Measurements from ENCODE around the gene RAPH1.

The RAPH1 gene, protein sequence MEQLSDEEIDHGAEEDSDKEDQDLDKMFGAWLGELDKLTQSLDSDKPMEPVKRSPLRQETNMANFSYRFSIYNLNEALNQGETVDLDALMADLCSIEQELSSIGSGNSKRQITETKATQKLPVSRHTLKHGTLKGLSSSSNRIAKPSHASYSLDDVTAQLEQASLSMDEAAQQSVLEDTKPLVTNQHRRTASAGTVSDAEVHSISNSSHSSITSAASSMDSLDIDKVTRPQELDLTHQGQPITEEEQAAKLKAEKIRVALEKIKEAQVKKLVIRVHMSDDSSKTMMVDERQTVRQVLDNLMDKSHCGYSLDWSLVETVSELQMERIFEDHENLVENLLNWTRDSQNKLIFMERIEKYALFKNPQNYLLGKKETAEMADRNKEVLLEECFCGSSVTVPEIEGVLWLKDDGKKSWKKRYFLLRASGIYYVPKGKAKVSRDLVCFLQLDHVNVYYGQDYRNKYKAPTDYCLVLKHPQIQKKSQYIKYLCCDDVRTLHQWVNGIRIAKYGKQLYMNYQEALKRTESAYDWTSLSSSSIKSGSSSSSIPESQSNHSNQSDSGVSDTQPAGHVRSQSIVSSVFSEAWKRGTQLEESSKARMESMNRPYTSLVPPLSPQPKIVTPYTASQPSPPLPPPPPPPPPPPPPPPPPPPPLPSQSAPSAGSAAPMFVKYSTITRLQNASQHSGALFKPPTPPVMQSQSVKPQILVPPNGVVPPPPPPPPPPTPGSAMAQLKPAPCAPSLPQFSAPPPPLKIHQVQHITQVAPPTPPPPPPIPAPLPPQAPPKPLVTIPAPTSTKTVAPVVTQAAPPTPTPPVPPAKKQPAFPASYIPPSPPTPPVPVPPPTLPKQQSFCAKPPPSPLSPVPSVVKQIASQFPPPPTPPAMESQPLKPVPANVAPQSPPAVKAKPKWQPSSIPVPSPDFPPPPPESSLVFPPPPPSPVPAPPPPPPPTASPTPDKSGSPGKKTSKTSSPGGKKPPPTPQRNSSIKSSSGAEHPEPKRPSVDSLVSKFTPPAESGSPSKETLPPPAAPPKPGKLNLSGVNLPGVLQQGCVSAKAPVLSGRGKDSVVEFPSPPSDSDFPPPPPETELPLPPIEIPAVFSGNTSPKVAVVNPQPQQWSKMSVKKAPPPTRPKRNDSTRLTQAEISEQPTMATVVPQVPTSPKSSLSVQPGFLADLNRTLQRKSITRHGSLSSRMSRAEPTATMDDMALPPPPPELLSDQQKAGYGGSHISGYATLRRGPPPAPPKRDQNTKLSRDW

GRCh38 chr2:203535078-203535783 lies at the start of gene RAPH1:
TSS of gene RAPH1 (minus strand) at chr2:203535301. CDS start at chr2:203495353, 39,948 bp downstream.
- peak; percentile 92 for DNase-seq (ENCODE audit: low spot score)

DNA sequence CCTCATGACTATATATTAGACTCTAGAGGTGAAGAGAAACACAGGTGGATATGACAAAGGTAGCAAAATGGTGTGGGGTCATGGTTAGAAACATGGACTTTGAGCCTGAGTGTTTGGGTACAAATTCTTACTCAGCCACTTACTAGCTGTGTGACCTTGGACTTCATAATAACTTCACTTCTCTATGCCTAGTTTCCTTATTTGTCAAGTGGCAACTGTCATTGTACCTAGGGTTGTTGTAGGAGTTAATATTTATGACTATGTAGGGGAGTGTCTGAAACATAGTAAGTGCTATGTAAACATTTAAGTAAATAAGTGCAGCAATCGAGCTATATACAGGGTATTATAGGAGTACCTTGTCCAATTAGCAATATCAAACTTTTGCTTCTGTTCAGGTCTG lies 49.7 kb upstream of the RAPH1 start:
- DNase-seq (ENCODE audit: low spot score): no peak

- DNase-seq (ENCODE audit: low spot score): no peak
Measured at GRCh38 chr2:203583701-203584100, 48.6 kb upstream of the RAPH1 start.

GRCh38 chr2:203583084-203583695 lies 48.1 kb upstream of the RAPH1 start:
- DNase-seq (ENCODE audit: low spot score): no peak

- no peak for DNase-seq (ENCODE audit: low spot score)
Measured at GRCh38 chr2:203582468-203582867, 47.4 kb upstream of the RAPH1 start.

GRCh38 chr2:203580844-203581243 lies 45.7 kb upstream of the RAPH1 start:
- no peak for DNase-seq (ENCODE audit: low spot score)

- no peak for DNase-seq (ENCODE audit: low spot score)
Measured at GRCh38 chr2:203579730-203580129, 44.6 kb upstream of the RAPH1 start.

GRCh38 chr2:203578759-203579643 lies 43.9 kb upstream of the RAPH1 start:
- no peak for DNase-seq (ENCODE audit: low spot score)

- DNase-seq (ENCODE audit: low spot score): no peak
Measured at GRCh38 chr2:203574824-203575223, 39.7 kb upstream of the RAPH1 start.

GRCh38 chr2:203572316-203572715 lies 37.2 kb upstream of the RAPH1 start:
- no peak for DNase-seq (ENCODE audit: low spot score)

GRCh38 chr2:203569677-203570316 lies 34.7 kb upstream of the RAPH1 start:
- DNase-seq (ENCODE audit: low spot score): no peak

GRCh38 chr2:203567691-203568090 lies 32.6 kb upstream of the RAPH1 start:
- no peak for DNase-seq (ENCODE audit: low spot score)

- DNase-seq (ENCODE audit: low spot score): no peak
Measured at GRCh38 chr2:203566161-203566560, 31.1 kb upstream of the RAPH1 start.

- DNase-seq (ENCODE audit: low spot score): no peak
Measured at GRCh38 chr2:203565076-203565475, 30.0 kb upstream of the RAPH1 start.

DNA sequence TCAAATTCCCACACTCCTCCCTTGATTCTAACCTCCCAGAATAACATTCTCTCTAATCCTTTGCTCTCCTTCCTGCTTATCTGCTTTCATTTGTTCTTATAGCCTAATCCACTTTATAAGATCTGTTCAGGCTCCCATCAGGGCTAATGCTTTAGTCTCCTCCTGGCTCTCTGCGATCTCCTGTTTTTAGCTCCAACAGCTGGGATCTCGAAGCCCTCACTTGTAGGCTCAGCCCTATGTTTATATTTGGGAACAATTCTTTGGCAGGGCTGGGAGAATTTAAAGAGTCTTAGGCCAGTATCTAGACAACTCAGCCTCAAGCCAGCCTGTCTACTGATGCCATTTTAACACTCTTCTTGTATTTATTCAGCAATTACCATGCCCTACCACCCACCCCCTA lies 27.2 kb upstream of the RAPH1 start:
- DNase-seq (ENCODE audit: low spot score): no peak

GRCh38 chr2:203559641-203560040 lies 24.5 kb upstream of the RAPH1 start:
- DNase-seq (ENCODE audit: low spot score): no peak

GRCh38 chr2:203553784-203554183 lies 18.7 kb upstream of the RAPH1 start:
- no peak for DNase-seq (ENCODE audit: low spot score)

DNA sequence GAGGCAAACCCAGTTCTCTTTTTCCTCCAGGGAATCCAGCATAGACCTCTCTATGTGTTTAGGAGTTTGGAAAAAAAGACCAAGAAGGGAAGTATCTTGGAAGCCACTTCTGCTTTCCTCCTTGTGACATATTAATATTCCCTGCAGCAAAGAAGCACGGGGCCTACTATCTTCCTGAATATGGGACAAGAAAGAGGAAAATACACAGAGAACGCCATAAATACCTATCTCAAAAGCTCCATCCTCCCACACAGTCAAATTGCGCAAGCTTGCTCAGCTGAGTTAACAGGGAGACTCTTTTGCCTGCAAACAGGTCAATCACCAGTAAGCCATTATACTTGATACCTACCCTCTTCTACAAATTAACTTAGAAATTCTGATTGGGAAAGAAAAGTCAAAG lies 16.7 kb upstream of the RAPH1 start:
- DNase-seq (ENCODE audit: low spot score): no peak

DNA sequence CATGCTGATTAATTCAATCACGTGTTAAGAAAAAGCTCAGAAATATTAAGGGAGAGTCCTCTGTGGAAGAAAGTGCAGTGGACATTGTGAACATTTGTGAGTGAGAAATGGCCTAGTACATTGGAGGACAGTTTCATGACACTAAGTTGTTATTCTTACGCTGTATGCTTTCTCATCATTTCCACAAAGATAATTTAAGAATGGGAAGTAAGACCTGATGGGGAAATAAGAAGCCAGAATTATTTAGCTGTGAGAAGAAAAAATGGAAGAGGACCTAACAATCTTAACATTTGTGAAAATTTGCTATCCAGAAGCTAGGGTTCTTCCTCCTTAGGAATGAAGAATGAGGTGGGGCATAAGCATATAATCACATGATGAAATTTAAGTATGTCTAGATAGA lies 15.2 kb upstream of the RAPH1 start:
- no peak for DNase-seq (ENCODE audit: low spot score)

GRCh38 chr2:203549406-203549805 lies 14.3 kb upstream of the RAPH1 start:
- DNase-seq (ENCODE audit: low spot score): no peak
